Measurements from ENCODE around the gene FAM228A.

- TF ChIP-seq EZH2 (IDR thresholded peaks at IDR 0.05) (no peak), POLR2AphosphoS5 (IDR thresholded peaks at IDR 0.05; ENCODE audit: borderline replicate concordance, low read depth, low read length) (no peak)
Measured at GRCh38 chr2:24221343-24222050, 46.6 kb downstream of the FAM228A start.
